ENCODE results near the gene TK1. TPM values are rescaled to one million over a fixed set of nuclear protein-coding genes. Genes with fewer than 3 reads are reported as not detected.

The TK1 gene
- total RNA-seq, 1 experiment from 2014 or later: 340 TPM

DNA sequence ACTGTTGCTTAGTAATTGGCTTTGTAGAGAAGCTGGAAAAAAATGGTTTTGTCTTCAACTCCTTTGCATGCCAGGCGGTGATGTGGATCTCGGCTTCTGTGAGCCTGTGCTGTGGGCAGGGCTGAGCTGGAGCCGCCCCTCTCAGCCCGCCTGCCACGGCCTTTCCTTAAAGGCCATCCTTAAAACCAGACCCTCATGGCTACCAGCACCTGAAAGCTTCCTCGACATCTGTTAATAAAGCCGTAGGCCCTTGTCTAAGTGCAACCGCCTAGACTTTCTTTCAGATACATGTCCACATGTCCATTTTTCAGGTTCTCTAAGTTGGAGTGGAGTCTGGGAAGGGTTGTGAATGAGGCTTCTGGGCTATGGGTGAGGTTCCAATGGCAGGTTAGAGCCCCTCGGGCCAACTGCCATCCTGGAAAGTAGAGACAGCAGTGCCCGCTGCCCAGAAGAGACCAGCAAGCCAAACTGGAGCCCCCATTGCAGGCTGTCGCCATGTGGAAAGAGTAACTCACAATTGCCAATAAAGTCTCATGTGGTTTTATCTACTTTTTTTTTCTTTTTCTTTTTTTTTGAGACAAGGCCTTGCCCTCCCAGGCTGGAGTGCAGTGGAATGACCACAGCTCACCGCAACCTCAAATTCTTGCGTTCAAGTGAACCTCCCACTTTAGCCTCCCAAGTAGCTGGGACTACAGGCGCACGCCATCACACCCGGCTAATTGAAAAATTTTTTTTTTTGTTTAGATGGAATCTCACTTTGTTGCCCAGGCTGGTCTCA is 38.4 kb upstream of the TK1 start:
- Histone ChIP-seq H2AFZ (ENCODE audit: low read length) (no peak overlapping the region), H3K27ac (ENCODE audit: low read length) (no peak overlapping the region), H3K9me2 (replicated peaks; ENCODE audit: low read length) (no peaks in the 10 kb centered on the region), H3K4me2 (ENCODE audit: low read length) (no peak overlapping the region), H3K4me3 (ENCODE audit: low read length) (no peak overlapping the region), H3K79me2 (ENCODE audit: low read length) (peaks cover 8% of the 10 kb centered on the region), H4K20me1 (ENCODE audit: low read length) (0 out of 2 replicates have a peak, but pooled peaks cover 6% of the 10 kb centered on the region), H3K36me3 (ENCODE audit: low read depth, low read length) (peaks cover 32% of the 10 kb centered on the region), H3K9me3 (ENCODE audit: low read length) (no peaks in the 10 kb centered on the region), H3K27me3 (ENCODE audit: low read length) (no peaks in the 10 kb centered on the region), H3K9ac (ENCODE audit: low read length) (no peak overlapping the region), H3K4me1 (ENCODE audit: insufficient read depth, low read length) (peaks cover 8% of the 10 kb centered on the region; the same call in 1 of the 2 replicates), H3F3A (ENCODE audit: low read length, unreplicated experiment) (peaks cover 9% of the 10 kb centered on the region)
- no TSS peak for BruUV-seq (replicated peaks)
- TF ChIP-seq EZH2phosphoT487 (IDR thresholded peaks at IDR 0.05; ENCODE audit: borderline replicate concordance, low read length): no peak
- TF ChIP-seq EZH2 (IDR thresholded peaks at IDR 0.05; ENCODE audit: low read length, unreplicated experiment): no peak
- TF ChIP-seq, protein P1, sequence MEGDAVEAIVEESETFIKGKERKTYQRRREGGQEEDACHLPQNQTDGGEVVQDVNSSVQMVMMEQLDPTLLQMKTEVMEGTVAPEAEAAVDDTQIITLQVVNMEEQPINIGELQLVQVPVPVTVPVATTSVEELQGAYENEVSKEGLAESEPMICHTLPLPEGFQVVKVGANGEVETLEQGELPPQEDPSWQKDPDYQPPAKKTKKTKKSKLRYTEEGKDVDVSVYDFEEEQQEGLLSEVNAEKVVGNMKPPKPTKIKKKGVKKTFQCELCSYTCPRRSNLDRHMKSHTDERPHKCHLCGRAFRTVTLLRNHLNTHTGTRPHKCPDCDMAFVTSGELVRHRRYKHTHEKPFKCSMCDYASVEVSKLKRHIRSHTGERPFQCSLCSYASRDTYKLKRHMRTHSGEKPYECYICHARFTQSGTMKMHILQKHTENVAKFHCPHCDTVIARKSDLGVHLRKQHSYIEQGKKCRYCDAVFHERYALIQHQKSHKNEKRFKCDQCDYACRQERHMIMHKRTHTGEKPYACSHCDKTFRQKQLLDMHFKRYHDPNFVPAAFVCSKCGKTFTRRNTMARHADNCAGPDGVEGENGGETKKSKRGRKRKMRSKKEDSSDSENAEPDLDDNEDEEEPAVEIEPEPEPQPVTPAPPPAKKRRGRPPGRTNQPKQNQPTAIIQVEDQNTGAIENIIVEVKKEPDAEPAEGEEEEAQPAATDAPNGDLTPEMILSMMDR (conservative IDR thresholded peaks at IDR 0.05; ENCODE audit: low read depth, low read length): no peak
- DNase-seq (no peak), ATAC-seq (no peak)
- POLR2A ChIA-PET (ENCODE audit: unreplicated experiment): no interaction called here
- CTCF ChIA-PET: interaction anchor here (0.7 to 1.7 kb wide), 2 partner anchors 26 to 176 kb away, joined by 3 to 10 read pairs; no protein-coding TSS in a partner anchor
- intact Hi-C loops (cut with micrococcal nuclease): no loop called here

DNA sequence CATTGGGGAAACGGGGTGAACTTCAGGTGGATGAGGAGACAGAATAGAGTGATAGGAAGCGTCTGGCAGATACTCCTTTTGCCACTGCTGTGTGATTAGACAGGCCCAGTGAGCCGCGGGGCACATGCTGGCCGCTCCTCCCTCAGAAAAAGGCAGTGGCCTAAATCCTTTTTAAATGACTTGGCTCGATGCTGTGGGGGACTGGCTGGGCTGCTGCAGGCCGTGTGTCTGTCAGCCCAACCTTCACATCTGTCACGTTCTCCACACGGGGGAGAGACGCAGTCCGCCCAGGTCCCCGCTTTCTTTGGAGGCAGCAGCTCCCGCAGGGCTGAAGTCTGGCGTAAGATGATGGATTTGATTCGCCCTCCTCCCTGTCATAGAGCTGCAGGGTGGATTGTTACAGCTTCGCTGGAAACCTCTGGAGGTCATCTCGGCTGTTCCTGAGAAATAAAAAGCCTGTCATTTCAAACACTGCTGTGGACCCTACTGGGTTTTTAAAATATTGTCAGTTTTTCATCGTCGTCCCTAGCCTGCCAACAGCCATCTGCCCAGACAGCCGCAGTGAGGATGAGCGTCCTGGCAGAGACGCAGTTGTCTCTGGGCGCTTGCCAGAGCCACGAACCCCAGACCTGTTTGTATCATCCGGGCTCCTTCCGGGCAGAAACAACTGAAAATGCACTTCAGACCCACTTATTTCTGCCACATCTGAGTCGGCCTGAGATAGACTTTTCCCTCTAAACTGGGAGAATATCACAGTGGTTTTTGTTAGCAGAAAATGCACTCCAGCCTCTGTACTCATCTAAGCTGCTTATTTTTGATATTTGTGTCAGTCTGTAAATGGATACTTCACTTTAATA is 37.6 kb upstream of the TK1 start:
- H3K27ac ChIP-seq (ENCODE audit: low read length): no peak overlapping the region
- intact Hi-C loops (cut with micrococcal nuclease): no loop called here
- POLR2A ChIA-PET (ENCODE audit: unreplicated experiment): no interaction called here

More for the DNA sequence above, 37.6 kb upstream of the TK1 start:
- peaks cover 13% of the 10 kb centered on the region for H3K79me2 ChIP-seq (ENCODE audit: low read length)
- peaks cover 10% of the 10 kb centered on the region; the same call in 1 of the 2 replicates for H4K20me1 ChIP-seq (ENCODE audit: low read length)
- no peak overlapping the region for H3K4me2 ChIP-seq (ENCODE audit: low read length)
- no peaks in the 10 kb centered on the region for H3K9me3 ChIP-seq (ENCODE audit: low read length)
- DNase-seq (no peak), ATAC-seq (no peak)
- no TSS peak for BruUV-seq (replicated peaks)
- no peaks in the 10 kb centered on the region for H3K9me2 ChIP-seq (replicated peaks; ENCODE audit: low read length)
- peaks cover 8% of the 10 kb centered on the region; the same call in 1 of the 2 replicates for H3K4me1 ChIP-seq (ENCODE audit: insufficient read depth, low read length)
- H3K36me3 ChIP-seq (ENCODE audit: low read depth, low read length): peaks cover 37% of the 10 kb centered on the region
- H3F3A ChIP-seq (ENCODE audit: low read length, unreplicated experiment): peaks cover 9% of the 10 kb centered on the region
- H3K4me3 ChIP-seq (ENCODE audit: low read length): no peak overlapping the region
- no peak overlapping the region for H2AFZ ChIP-seq (ENCODE audit: low read length)
- H3K9ac ChIP-seq (ENCODE audit: low read length): no peak overlapping the region
- no peak for TF ChIP-seq EZH2phosphoT487 (IDR thresholded peaks at IDR 0.05; ENCODE audit: borderline replicate concordance, low read length)
- TF ChIP-seq, protein P1 (conservative IDR thresholded peaks at IDR 0.05; ENCODE audit: low read depth, low read length): no peak
- TF ChIP-seq EZH2 (IDR thresholded peaks at IDR 0.05; ENCODE audit: low read length, unreplicated experiment): no peak
- H3K27me3 ChIP-seq (ENCODE audit: low read length): no peaks in the 10 kb centered on the region
- CTCF ChIA-PET: no interaction called here

Data from PC-3 (cell line).